Mesenchymal stem cell (in vitro differentiated cells and primary cell): ENCODE data around the gene SEMA3C.

Source experiments
- DNase-seq: peaks from one replicate; pipeline ENCODE4 v3.0.0-alpha.2; 2013
- H2AFZ ChIP-seq: one replicate; pipeline ENCODE4 v1.6.1; 2013; ENCODE audit warnings: low read depth, mild to moderate bottlenecking, control low read depth, inconsistent platforms, low read length, moderate library complexity
- H2AK5ac ChIP-seq: 2 replicates; pipeline ENCODE4 v1.6.1; 2013; ENCODE audit warnings: low read length, moderate library complexity, mild to moderate bottlenecking, inconsistent platforms; ENCODE audit not compliant: severe bottlenecking
- H2BK120ac ChIP-seq: one replicate; pipeline ENCODE4 v1.6.1; 2013; ENCODE audit warnings: low read depth, mild to moderate bottlenecking, inconsistent platforms, low read length, moderate library complexity
- H2BK12ac ChIP-seq, 2 experiments: one replicate each; pipeline ENCODE4 v1.6.1; 2013; ENCODE audit warnings: inconsistent platforms in 2 of 2, low read length in 2 of 2, mild to moderate bottlenecking in 2 of 2, moderate library complexity in 2 of 2, control low read depth in 1 of 2
- H2BK15ac ChIP-seq: one replicate; pipeline ENCODE4 v1.6.1; 2013; ENCODE audit warnings: mild to moderate bottlenecking, low read depth, inconsistent platforms; ENCODE audit not compliant: poor library complexity, severe bottlenecking
- H2BK5ac ChIP-seq: 2 replicates; pipeline ENCODE4 v1.6.1; 2013; ENCODE audit warnings: low read depth, mild to moderate bottlenecking, low read length, control low read depth, inconsistent platforms; ENCODE audit not compliant: poor library complexity, severe bottlenecking
- H3K14ac ChIP-seq, 2 experiments: one replicate each; pipeline ENCODE4 v1.6.1; 2013; ENCODE audit warnings: inconsistent platforms in 2 of 2, low read length in 2 of 2, control low read depth in 1 of 2, mild to moderate bottlenecking in 1 of 2, moderate library complexity in 1 of 2
- H3K18ac ChIP-seq, 2 experiments: one replicate each; pipeline ENCODE4 v1.6.1; 2013; ENCODE audit warnings: inconsistent platforms in 2 of 2, low read length in 2 of 2, control low read depth in 1 of 2, low read depth in 1 of 2, mild to moderate bottlenecking in 1 of 2
- H3K23ac ChIP-seq, 2 experiments: one replicate each; pipeline ENCODE4 v1.6.1; 2013; ENCODE audit warnings: inconsistent platforms in 2 of 2, low read length in 2 of 2, mild to moderate bottlenecking in 2 of 2, moderate library complexity in 2 of 2, control low read depth in 1 of 2
- H3K27ac ChIP-seq: 2 replicates; pipeline ENCODE4 v1.5.1; 2013; ENCODE audit warnings: mild to moderate bottlenecking, moderate library complexity, low read length, control low read depth, inconsistent platforms; ENCODE audit not compliant: poor library complexity, severe bottlenecking
- H3K27me3 ChIP-seq, 2 experiments: 2 replicates each; pipeline versions ENCODE4 v1.6.1 to v1.7.0; 2013; ENCODE audit warnings: low read length in 2 of 2, mild to moderate bottlenecking in 2 of 2, moderate library complexity in 2 of 2, control low read depth in 1 of 2, inconsistent platforms in 1 of 2; ENCODE audit not compliant: control insufficient read depth in 1 of 2, insufficient read depth in 1 of 2
- H3K36me3 ChIP-seq, 2 experiments: 2 replicates each; pipeline versions ENCODE4 v1.6.1 to v1.7.0; 2013; ENCODE audit warnings: low read length in 2 of 2, control low read depth in 1 of 2, inconsistent platforms in 1 of 2, low read depth in 1 of 2, mild to moderate bottlenecking in 1 of 2; ENCODE audit not compliant: insufficient read depth in 2 of 2, control insufficient read depth in 1 of 2
- H3K4ac ChIP-seq, 2 experiments: one replicate each; pipeline ENCODE4 v1.6.1; 2013; ENCODE audit warnings: inconsistent platforms in 2 of 2, low read length in 2 of 2, mild to moderate bottlenecking in 2 of 2, moderate library complexity in 2 of 2, control low read depth in 1 of 2, low read depth in 1 of 2
- H3K4me1 ChIP-seq: 2 replicates; pipeline ENCODE4 v1.6.1; 2013; ENCODE audit warnings: low read depth, low read length, control low read depth; ENCODE audit not compliant: control insufficient read depth, insufficient read depth
- H3K4me2 ChIP-seq: 2 replicates; pipeline ENCODE4 v1.6.1; 2013; ENCODE audit warnings: low read length, mild to moderate bottlenecking, inconsistent platforms; ENCODE audit not compliant: poor library complexity, severe bottlenecking
- H3K4me3 ChIP-seq, 2 experiments: 2 replicates each; pipeline versions ENCODE4 v1.5.1 to v1.7.0; 2013; ENCODE audit warnings: low read length in 2 of 2, mild to moderate bottlenecking in 2 of 2, control low read depth in 1 of 2, low read depth in 1 of 2; ENCODE audit not compliant: insufficient read depth in 1 of 2
- H3K79me1 ChIP-seq: replicated peaks from 2 replicates; pipeline ENCODE4 v1.6.1; 2013; ENCODE audit warnings: mild to moderate bottlenecking, control low read depth, low read length, inconsistent platforms; ENCODE audit not compliant: poor library complexity, severe bottlenecking
- H3K9ac ChIP-seq: 2 replicates; pipeline ENCODE4 v1.7.0; 2013; ENCODE audit warnings: mild to moderate bottlenecking, low read length, moderate library complexity
- H3K9me3 ChIP-seq: 2 replicates; pipeline ENCODE4 v1.7.0; 2013; ENCODE audit warnings: mild to moderate bottlenecking, low read length; ENCODE audit not compliant: control insufficient read depth
- H4K8ac ChIP-seq: one replicate; pipeline ENCODE4 v1.6.1; 2013; ENCODE audit warnings: inconsistent platforms, mild to moderate bottlenecking, low read length, moderate library complexity
- H4K91ac ChIP-seq: one replicate; pipeline ENCODE4 v1.6.1; 2013; ENCODE audit warnings: mild to moderate bottlenecking, low read length, inconsistent platforms
- WGBS: methylation state at CpG from one replicate; pipeline ENCODE4 v1.1.7; 2013; ENCODE audit warnings: mixed read lengths; 5-methylcytosine and 5-hydroxymethylcytosine counted together

Gene SEMA3C

GRCh38 chr7:80875537-80876120, 43.2 kb downstream of the SEMA3C start:
- no peak overlapping the region for H2AFZ ChIP-seq
- H2BK15ac ChIP-seq: no peak overlapping the region
- no peak overlapping the region for H3K4me2 ChIP-seq
- H3K79me1 ChIP-seq: peaks cover 8% of the 10 kb centered on the region
- no peak overlapping the region for H3K18ac ChIP-seq
- no peak overlapping the region for H3K4me3 ChIP-seq
- DNase-seq: no peak
- no peak overlapping the region for H2AK5ac ChIP-seq
- H2BK120ac ChIP-seq: no peak overlapping the region
- H3K23ac ChIP-seq: no peak overlapping the region
- H3K27me3 ChIP-seq: no peaks in the 10 kb centered on the region
- H3K14ac ChIP-seq: no peak overlapping the region
- H3K36me3 ChIP-seq: peaks cover 12 to 87% of the 10 kb centered on the region in 2 experiments
- H3K9ac ChIP-seq: no peak overlapping the region
- 97% methylated on average over 5 of the region's 9 CpGs for WGBS
- H3K4me1 ChIP-seq: peaks cover 4% of the 10 kb centered on the region
- H3K9me3 ChIP-seq: no peaks in the 10 kb centered on the region
- no peak overlapping the region for H3K4ac ChIP-seq
- no peak overlapping the region for H2BK5ac ChIP-seq
- no peak overlapping the region for H2BK12ac ChIP-seq
- H4K91ac ChIP-seq: no peak overlapping the region
- H3K27ac ChIP-seq: no peak overlapping the region
- H4K8ac ChIP-seq: no peak overlapping the region

GRCh38 chr7:80873140-80873539, 45.7 kb downstream of the SEMA3C start:
- H2AK5ac ChIP-seq: no peak overlapping the region
- H3K4me1 ChIP-seq: peaks cover 2% of the 10 kb centered on the region
- H3K4me3 ChIP-seq: no peak overlapping the region
- H2BK12ac ChIP-seq: no peak overlapping the region
- H3K4me2 ChIP-seq: no peak overlapping the region
- no peak overlapping the region for H3K23ac ChIP-seq
- WGBS: 83% methylated on average over 5 of the region's 5 CpGs
- H2BK15ac ChIP-seq: no peak overlapping the region
- no peak overlapping the region for H2BK5ac ChIP-seq
- H2AFZ ChIP-seq: no peak overlapping the region
- no peak overlapping the region for H2BK120ac ChIP-seq
- peaks cover 10 to 80% of the 10 kb centered on the region in 2 experiments for H3K36me3 ChIP-seq
- no peak for DNase-seq
- H3K14ac ChIP-seq: no peak overlapping the region
- no peak overlapping the region for H4K8ac ChIP-seq
- H3K18ac ChIP-seq: no peak overlapping the region
- H4K91ac ChIP-seq: no peak overlapping the region
- H3K27ac ChIP-seq: no peak overlapping the region
- no peaks in the 10 kb centered on the region for H3K9me3 ChIP-seq
- H3K4ac ChIP-seq: no peak overlapping the region
- peaks cover 8% of the 10 kb centered on the region for H3K79me1 ChIP-seq
- no peaks in the 10 kb centered on the region for H3K27me3 ChIP-seq
- no peak overlapping the region for H3K9ac ChIP-seq

DNA sequence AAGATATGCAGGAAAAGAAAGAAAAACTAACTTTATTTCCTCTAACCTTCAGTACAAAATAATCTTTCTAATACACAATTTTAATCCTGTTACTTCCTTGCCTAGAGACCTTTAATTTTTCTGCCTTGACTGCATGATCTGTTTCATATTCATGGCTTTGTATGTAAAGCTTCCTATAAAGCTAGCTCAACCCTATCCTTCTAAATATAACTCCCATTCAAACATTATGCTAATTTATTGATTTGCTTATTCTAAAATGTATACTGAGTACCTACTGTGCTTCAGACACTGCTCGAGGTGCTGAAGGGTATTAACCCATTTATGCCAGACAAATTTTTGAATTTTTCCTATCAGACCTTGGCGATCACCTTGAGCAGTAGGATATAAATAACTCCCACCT, 47.6 kb downstream of the SEMA3C start:
- no peak overlapping the region for H2AK5ac ChIP-seq
- WGBS: 67% methylated on average over 2 of the region's 2 CpGs
- H2BK15ac ChIP-seq: no peak overlapping the region
- no peak overlapping the region for H2BK12ac ChIP-seq
- peaks cover 8% of the 10 kb centered on the region for H3K79me1 ChIP-seq
- H3K4me3 ChIP-seq: no peak overlapping the region
- no peak overlapping the region for H3K14ac ChIP-seq
- no peak for DNase-seq
- H3K4me1 ChIP-seq: no peaks in the 10 kb centered on the region
- H3K4me2 ChIP-seq: no peak overlapping the region
- no peak overlapping the region for H3K18ac ChIP-seq
- H3K9me3 ChIP-seq: no peaks in the 10 kb centered on the region
- no peak overlapping the region for H4K8ac ChIP-seq
- H3K27ac ChIP-seq: no peak overlapping the region
- no peak overlapping the region for H4K91ac ChIP-seq
- H3K36me3 ChIP-seq: peaks cover 10 to 64% of the 10 kb centered on the region in 2 experiments
- H2BK5ac ChIP-seq: no peak overlapping the region
- H2BK120ac ChIP-seq: no peak overlapping the region
- no peak overlapping the region for H2AFZ ChIP-seq
- H3K9ac ChIP-seq: no peak overlapping the region
- no peaks in the 10 kb centered on the region for H3K27me3 ChIP-seq
- H3K23ac ChIP-seq: no peak overlapping the region
- no peak overlapping the region for H3K4ac ChIP-seq

DNA sequence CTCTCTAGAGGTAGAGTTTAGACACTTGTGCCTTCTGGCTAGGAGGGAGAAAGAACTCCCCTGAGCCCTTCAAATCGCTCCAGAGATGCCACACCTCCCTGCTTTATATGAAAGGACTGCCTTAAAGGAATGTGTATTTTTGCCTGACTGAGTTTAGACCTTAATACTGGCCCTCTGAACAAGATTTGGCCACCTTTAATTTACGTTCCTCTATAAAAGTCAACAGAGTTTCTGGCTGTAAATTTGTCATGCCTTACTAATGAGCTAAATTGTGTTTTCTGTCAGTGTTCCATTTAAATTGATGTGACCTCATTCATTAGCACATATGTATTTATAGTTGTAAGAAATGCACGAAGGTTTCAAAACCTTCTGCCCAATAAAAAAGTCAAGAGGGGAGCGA, 48.0 kb downstream of the SEMA3C start:
- 80% methylated on average over 1 of the region's 4 CpGs for WGBS
- peaks cover 6% of the 10 kb centered on the region for H3K79me1 ChIP-seq
- no peak overlapping the region for H3K9ac ChIP-seq

More for the DNA sequence above, 48.0 kb downstream of the SEMA3C start:
- Histone ChIP-seq H3K27ac (peak overlapping the region; percentile 29), H4K91ac (no peak overlapping the region), H4K8ac (no peak overlapping the region), H3K4me3 (no peak overlapping the region), H3K9me3 (no peaks in the 10 kb centered on the region), H2AK5ac (peak overlapping the region; percentile 72), H3K27me3 (no peaks in the 10 kb centered on the region), H3K23ac (no peak overlapping the region), H2BK15ac (no peak overlapping the region), H3K14ac (no peak overlapping the region), H3K36me3 (peaks cover 10 to 63% of the 10 kb centered on the region in 2 experiments), H3K4ac (no peak overlapping the region), H2BK120ac (no peak overlapping the region), H3K4me2 (no peak overlapping the region), H2BK12ac (no peak overlapping the region), H2AFZ (no peak overlapping the region), H3K18ac (no peak overlapping the region), H2BK5ac (no peak overlapping the region), H3K4me1 (no peaks in the 10 kb centered on the region)
- no peak for DNase-seq
